Left ventricle myocardium inferior (tissue), 1 donor: ENCODE measurements around the gene RPL36AL. TPM values are rescaled to one million over a fixed set of nuclear protein-coding genes. Genes with fewer than 3 reads are reported as not detected.

Source experiments
- DNase-seq: peaks from one replicate; pipeline ENCODE4 v3.0.0-alpha.2; 2020
- H3K27ac ChIP-seq: fragments of 200-600 bp; replicated peaks from 2 replicates; pipeline ENCODE4 v1.8.0; 2021
- H3K27me3 ChIP-seq: fragments of 200-600 bp; 2 replicates; pipeline ENCODE4 v1.8.0; 2021; ENCODE audit warnings: low read depth
- H3K36me3 ChIP-seq: fragments of 200-600 bp; 2 replicates; pipeline ENCODE4 v1.8.0; 2021
- H3K4me1 ChIP-seq: fragments of 200-600 bp; 2 replicates; pipeline ENCODE4 v1.8.0; 2021
- H3K4me3 ChIP-seq: fragments of 200-600 bp; 2 replicates; pipeline ENCODE4 v1.8.0; 2021; ENCODE audit warnings: mild to moderate bottlenecking, moderate library complexity
- H3K9me3 ChIP-seq: fragments of 200-600 bp; replicated peaks from 2 replicates; pipeline ENCODE4 v1.8.0; 2021
- intact Hi-C: fragments of 100-400 bp; cut with micrococcal nuclease; formaldehyde crosslinking; loops from one replicate; pipeline ENCODE4 v1.11.0; 2022
- total RNA-seq: library from RNA; stranded (reverse); fragmentation: NEBNext Ultra II Directional; extraction: Animal tissue kit (Norgen Biotek cat#: 25700); gene quantifications from one replicate; pipeline ENCODE4 v1.2.1, GENCODE V29; 2021
- TF ChIP-seq, protein P1 (sequence below): fragments of 200-600 bp; IDR thresholded peaks from 2 replicates; pipeline ENCODE4 v1.8.0; 2021; ENCODE audit warnings: antibody characterized with exemption, mild to moderate bottlenecking, borderline replicate concordance
- donor health status: DM: no; HTN: yes; CAD: no; lungs with severe emphysema.

The RPL36AL gene
- total RNA-seq, 1 donor from 2014 or later = 141 TPM

DNA sequence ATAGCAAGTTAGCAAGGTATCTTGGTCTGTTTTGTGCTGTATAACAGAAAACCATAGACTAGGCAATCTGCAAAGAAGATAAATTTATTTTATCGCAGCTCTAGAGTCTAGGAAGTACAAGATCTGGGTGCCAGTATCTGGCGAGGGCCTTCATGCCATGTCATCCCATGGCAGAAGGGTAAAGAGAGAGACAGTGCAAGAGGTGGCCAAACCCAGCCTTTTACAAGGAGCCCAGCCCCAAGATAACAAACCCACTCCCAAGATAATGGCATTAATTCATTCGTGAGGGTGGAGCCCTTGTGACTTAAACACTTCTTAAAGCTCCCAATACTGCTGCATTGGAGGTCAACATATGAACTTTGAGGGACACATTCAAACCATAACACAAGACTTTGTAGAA is 51.1 kb downstream of the RPL36AL start:
- Histone ChIP-seq H3K4me1 (no peaks in the 10 kb centered on the region), H3K27ac (no peak overlapping the region), H3K4me3 (no peak overlapping the region), H3K9me3 (no peaks in the 10 kb centered on the region), H3K27me3 (no peaks in the 10 kb centered on the region), H3K36me3 (peaks cover 10% of the 10 kb centered on the region)
- TF ChIP-seq, protein P1, sequence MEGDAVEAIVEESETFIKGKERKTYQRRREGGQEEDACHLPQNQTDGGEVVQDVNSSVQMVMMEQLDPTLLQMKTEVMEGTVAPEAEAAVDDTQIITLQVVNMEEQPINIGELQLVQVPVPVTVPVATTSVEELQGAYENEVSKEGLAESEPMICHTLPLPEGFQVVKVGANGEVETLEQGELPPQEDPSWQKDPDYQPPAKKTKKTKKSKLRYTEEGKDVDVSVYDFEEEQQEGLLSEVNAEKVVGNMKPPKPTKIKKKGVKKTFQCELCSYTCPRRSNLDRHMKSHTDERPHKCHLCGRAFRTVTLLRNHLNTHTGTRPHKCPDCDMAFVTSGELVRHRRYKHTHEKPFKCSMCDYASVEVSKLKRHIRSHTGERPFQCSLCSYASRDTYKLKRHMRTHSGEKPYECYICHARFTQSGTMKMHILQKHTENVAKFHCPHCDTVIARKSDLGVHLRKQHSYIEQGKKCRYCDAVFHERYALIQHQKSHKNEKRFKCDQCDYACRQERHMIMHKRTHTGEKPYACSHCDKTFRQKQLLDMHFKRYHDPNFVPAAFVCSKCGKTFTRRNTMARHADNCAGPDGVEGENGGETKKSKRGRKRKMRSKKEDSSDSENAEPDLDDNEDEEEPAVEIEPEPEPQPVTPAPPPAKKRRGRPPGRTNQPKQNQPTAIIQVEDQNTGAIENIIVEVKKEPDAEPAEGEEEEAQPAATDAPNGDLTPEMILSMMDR = no peak
- intact Hi-C loops = no loop called here
- no peak for DNase-seq

Other genes starting within 250 kb of the RPL36AL start
- 853 TPM for gene RPS29, start 34.2 kb downstream of the RPL36AL start, total RNA-seq
- gene LRR1, start 21.7 kb downstream of the RPL36AL start, total RNA-seq = 4.6 TPM
- gene MGAT2, start 173 bp upstream of the RPL36AL start, total RNA-seq = 12.0 TPM
- gene DNAAF2, start 14.6 kb upstream of the RPL36AL start, total RNA-seq = 6.2 TPM
- 0.69 TPM for gene POLE2, start 67.6 kb upstream of the RPL36AL start, total RNA-seq
- 10.0 TPM for gene KLHDC1, start 72.5 kb upstream of the RPL36AL start, total RNA-seq
- gene KLHDC2, start 147.5 kb upstream of the RPL36AL start, total RNA-seq = 85.3 TPM
- gene NEMF, start 232.2 kb upstream of the RPL36AL start, total RNA-seq = 52.7 TPM